ENCODE measurements around the gene CLINT1. TPM values are rescaled to one million over a fixed set of nuclear protein-coding genes. Genes with fewer than 3 reads are reported as not detected.

The CLINT1 gene
- total RNA-seq, 1 experiment from 2014 or later = 69.2 TPM

GRCh38 chr5:157820593-157821252 is 38.2 kb downstream of the CLINT1 start:
- Histone ChIP-seq H3K9me2 (ENCODE audit: insufficient read depth) (no peaks in the 10 kb centered on the region), H2AFZ (ENCODE audit: low read depth, low read length, poor library complexity, severe bottlenecking) (no peak overlapping the region), H3K4me2 (ENCODE audit: low read length) (no peak overlapping the region), H3K4me1 (ENCODE audit: control insufficient read depth in 1 of 2, insufficient read depth in 2 of 2, low read length in 2 of 2) (peaks cover 2 to 4% of the 10 kb centered on the region in 2 experiments; a peak in 1 of 4 replicates), H3K4me3 (replicated peaks in 1 of 2; ENCODE audit: low read depth in 1 of 2, low read length in 2 of 2) (no peak overlapping the region), H3K27me3 (ENCODE audit: insufficient read depth, low read length) (no peaks in the 10 kb centered on the region), H3K27ac (ENCODE audit: low read depth, low read length) (no peak overlapping the region), H3K79me2 (ENCODE audit: insufficient read depth, low read length) (peaks cover 96% of the 10 kb centered on the region), H4K20me1 (ENCODE audit: insufficient read depth) (peaks cover 42% of the 10 kb centered on the region; the same call in 1 of the 2 replicates), H3K9me3 (ENCODE audit: control insufficient read depth in 1 of 2, insufficient read depth in 1 of 2, low read depth in 1 of 2, low read length in 2 of 2) (no peaks in the 10 kb centered on the region), H3K36me3 (ENCODE audit: control insufficient read depth in 1 of 2, insufficient read depth in 2 of 2, low read length in 2 of 2) (no peaks in the 10 kb centered on the region; a peak in 2 of 4 replicates), H3K9ac (ENCODE audit: low read length) (no peak overlapping the region)
- ChIA-PET CTCF (interaction anchor here (0.6 to 1.3 kb wide), 2 partner anchors 8 to 174 kb away, joined by 3 read pairs; no protein-coding TSS in a partner anchor), POLR2A (no interaction called here), RAD21 (ENCODE audit: low non-redundant PET in 1 of 2, low total read pairs in 2 of 2, uncharacterized antibody in 2 of 2, unreplicated experiment in 2 of 2) (no interaction called here)
- DNase-seq (ENCODE audit: low read depth, low spot score) (peak; percentile 26), ATAC-seq (0 out of 2 replicates have a peak, but pooled peaks have one; percentile 44)
- peak; percentile 43 to 64 (median 48); a peak in 5 of 6 replicates for TF ChIP-seq CTCF (IDR thresholded peaks at IDR 0.05 in 2 of 3, conservative IDR thresholded peaks at IDR 0.05 in 1 of 3; ENCODE audit: borderline replicate concordance in 1 of 3, insufficient read depth in 1 of 3, low read depth in 2 of 3, low read length in 2 of 3)
- peak; percentile 45 for TF ChIP-seq RAD21 (IDR thresholded peaks at IDR 0.05; ENCODE audit: low read depth)
- TF ChIP-seq MAX (IDR thresholded peaks at IDR 0.05) = no peak
- no TSS peak for BruUV-seq (replicated peaks)
- intact Hi-C loops (cut with micrococcal nuclease) = loop anchor here (5.0 to 10.0 kb wide), 2 partner anchors 127 to 254 kb away; no protein-coding TSS in a partner anchor

GRCh38 chr5:157819502-157820115 is 39.3 kb downstream of the CLINT1 start:
- Histone ChIP-seq H3K79me2 (ENCODE audit: insufficient read depth, low read length) (peaks cover 91% of the 10 kb centered on the region), H3K4me3 (replicated peaks in 1 of 2; ENCODE audit: low read depth in 1 of 2, low read length in 2 of 2) (no peak overlapping the region), H4K20me1 (ENCODE audit: insufficient read depth) (peaks cover 34% of the 10 kb centered on the region; the same call in 1 of the 2 replicates), H3K9ac (ENCODE audit: low read length) (no peak overlapping the region), H3K4me1 (ENCODE audit: control insufficient read depth in 1 of 2, insufficient read depth in 2 of 2, low read length in 2 of 2) (peaks cover 2 to 4% of the 10 kb centered on the region in 2 experiments; a peak in 1 of 4 replicates), H3K36me3 (ENCODE audit: control insufficient read depth in 1 of 2, insufficient read depth in 2 of 2, low read length in 2 of 2) (no peaks in the 10 kb centered on the region; a peak in 2 of 4 replicates), H3K4me2 (ENCODE audit: low read length) (no peak overlapping the region), H3K9me2 (ENCODE audit: insufficient read depth) (no peaks in the 10 kb centered on the region), H3K27me3 (ENCODE audit: insufficient read depth, low read length) (no peaks in the 10 kb centered on the region), H3K9me3 (ENCODE audit: control insufficient read depth in 1 of 2, insufficient read depth in 1 of 2, low read depth in 1 of 2, low read length in 2 of 2) (no peaks in the 10 kb centered on the region), H2AFZ (ENCODE audit: low read depth, low read length, poor library complexity, severe bottlenecking) (no peak overlapping the region), H3K27ac (ENCODE audit: low read depth, low read length) (no peak overlapping the region)
- POLR2A ChIA-PET = no interaction called here
- DNase-seq (ENCODE audit: low read depth, low spot score) (no peak), ATAC-seq (no peak)
- RAD21 ChIA-PET (ENCODE audit: low non-redundant PET in 1 of 2, low total read pairs in 2 of 2, uncharacterized antibody in 2 of 2, unreplicated experiment in 2 of 2) = no interaction called here
- no TSS peak for BruUV-seq (replicated peaks)
- CTCF ChIA-PET = interaction anchor here (1.3 kb wide), 1 partner anchor 175 kb away, joined by 3 read pairs; no protein-coding TSS in a partner anchor
- intact Hi-C loops (cut with micrococcal nuclease) = loop anchor here (5.0 to 10.0 kb wide), 2 partner anchors 128 to 255 kb away; no protein-coding TSS in a partner anchor
- TF ChIP-seq REST (IDR thresholded peaks at IDR 0.05; ENCODE audit: low read depth) (no peak), JUND (IDR thresholded peaks at IDR 0.05) (no peak), FOSL1 (IDR thresholded peaks at IDR 0.05; ENCODE audit: low read depth) (no peak), ZFX (IDR thresholded peaks at IDR 0.05) (no peak), ZNF274 (IDR thresholded peaks at IDR 0.05; ENCODE audit: low read depth, low read length) (no peak), SRF (IDR thresholded peaks at IDR 0.05; ENCODE audit: low read depth) (no peak), RAD21 (IDR thresholded peaks at IDR 0.05; ENCODE audit: low read depth) (no peak), POLR2AphosphoS5 (IDR thresholded peaks at IDR 0.05; ENCODE audit: low read depth, low read length) (no peak), ELF1 (IDR thresholded peaks at IDR 0.05; ENCODE audit: borderline replicate concordance, low read depth) (no peak)

All from HCT116 (cell line).